Measurements from ENCODE around the gene NEDD4.

GRCh38 chr15:55907797-55908196 lies 85.6 kb downstream of the NEDD4 start:
- TF ChIP-seq, protein P1, sequence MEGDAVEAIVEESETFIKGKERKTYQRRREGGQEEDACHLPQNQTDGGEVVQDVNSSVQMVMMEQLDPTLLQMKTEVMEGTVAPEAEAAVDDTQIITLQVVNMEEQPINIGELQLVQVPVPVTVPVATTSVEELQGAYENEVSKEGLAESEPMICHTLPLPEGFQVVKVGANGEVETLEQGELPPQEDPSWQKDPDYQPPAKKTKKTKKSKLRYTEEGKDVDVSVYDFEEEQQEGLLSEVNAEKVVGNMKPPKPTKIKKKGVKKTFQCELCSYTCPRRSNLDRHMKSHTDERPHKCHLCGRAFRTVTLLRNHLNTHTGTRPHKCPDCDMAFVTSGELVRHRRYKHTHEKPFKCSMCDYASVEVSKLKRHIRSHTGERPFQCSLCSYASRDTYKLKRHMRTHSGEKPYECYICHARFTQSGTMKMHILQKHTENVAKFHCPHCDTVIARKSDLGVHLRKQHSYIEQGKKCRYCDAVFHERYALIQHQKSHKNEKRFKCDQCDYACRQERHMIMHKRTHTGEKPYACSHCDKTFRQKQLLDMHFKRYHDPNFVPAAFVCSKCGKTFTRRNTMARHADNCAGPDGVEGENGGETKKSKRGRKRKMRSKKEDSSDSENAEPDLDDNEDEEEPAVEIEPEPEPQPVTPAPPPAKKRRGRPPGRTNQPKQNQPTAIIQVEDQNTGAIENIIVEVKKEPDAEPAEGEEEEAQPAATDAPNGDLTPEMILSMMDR (IDR thresholded peaks at IDR 0.05; ENCODE audit: poor library complexity, severe bottlenecking) = no peak
- TF ChIP-seq TAF1 (IDR thresholded peaks at IDR 0.05; ENCODE audit: low read depth) (no peak), POLR2AphosphoS5 (IDR thresholded peaks at IDR 0.05) (no peak), EP300 (conservative IDR thresholded peaks at IDR 0.05; ENCODE audit: poor library complexity, severe bottlenecking) (no peak), EZH2 (IDR thresholded peaks at IDR 0.05; ENCODE audit: borderline replicate concordance, insufficient read depth, low read length, poor library complexity, severe bottlenecking) (no peak), SMC3 (conservative IDR thresholded peaks at IDR 0.05; ENCODE audit: poor library complexity) (no peak), RAD21 (conservative IDR thresholded peaks at IDR 0.05) (no peak)

Measured in neural cell (in vitro differentiated cells).